Measurements from ENCODE around the gene NR1D2. TPM values are rescaled to one million over a fixed set of nuclear protein-coding genes. Genes with fewer than 3 reads are reported as not detected.

Gene NR1D2
- polyA plus RNA-seq, 2 of the 4 experiments (the other 2 are of a cell fraction) = 7.2 to 18.6 TPM

DNA sequence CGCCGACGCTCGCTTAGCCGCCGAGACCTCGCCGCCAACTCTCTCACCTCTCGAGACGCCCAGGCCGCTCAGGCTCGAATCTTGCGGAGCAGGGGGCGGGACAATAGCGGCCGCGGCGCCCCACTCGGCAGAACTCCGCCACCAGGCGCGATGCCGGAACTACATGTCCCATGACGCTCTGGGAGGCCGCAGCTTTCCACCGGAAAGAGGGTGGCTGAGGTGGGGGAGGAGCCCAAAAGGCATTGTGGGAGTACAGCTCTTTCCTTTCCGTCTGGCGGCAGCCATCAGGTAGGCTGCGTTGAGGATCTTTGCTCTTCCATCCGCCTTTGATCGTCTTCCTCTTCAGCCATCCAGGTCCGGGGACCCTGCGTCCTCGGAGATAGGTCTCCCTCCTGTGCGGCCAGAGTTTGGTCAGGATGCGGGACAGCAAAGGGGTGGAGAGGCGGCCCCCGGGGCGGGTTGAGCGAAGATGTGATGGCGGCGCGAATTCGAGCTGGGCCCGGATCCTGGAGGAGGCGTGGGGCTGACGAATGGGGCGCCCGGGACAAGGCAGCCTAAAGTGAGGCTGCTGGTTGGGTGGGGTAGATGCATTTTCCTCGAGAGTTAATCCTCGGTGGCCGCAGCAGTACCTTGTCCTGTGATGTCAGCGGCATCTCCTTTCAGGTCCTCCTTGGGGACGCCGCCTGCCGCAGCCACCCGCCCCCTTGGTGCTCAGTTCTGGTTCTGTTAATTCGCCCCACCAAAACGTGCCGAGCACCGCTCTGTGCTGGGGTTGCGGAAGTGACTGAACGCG, 28.0 kb upstream of the NR1D2 start, which contains the start of the genes NKIRAS1 and RPL15:
Gene NKIRAS1 (minus strand): TSS at position 105 of the 793 bp plus-strand sequence. CDS start 6,086 bp downstream, outside the sequence.
Gene RPL15 (plus strand): TSS at position 247 of the 793 bp plus-strand sequence. CDS start 728 bp downstream, outside the sequence.
- no peaks in the 10 kb centered on the region for H3K9me3 ChIP-seq
- CTCF ChIA-PET = interaction anchor here (1.4 to 3.2 kb wide), 2 partner anchors 28 to 41 kb away, joined by 3 to 7 read pairs; no protein-coding TSS in a partner anchor
- POLR2A ChIA-PET = interaction anchor here (0.6 to 2.2 kb wide), 50 partner anchors 8 to 727 kb away, joined by 3 to 51 read pairs (median 4); no protein-coding TSS in a partner anchor
- WGBS (ENCODE audit: missing lambda C conversion rate) = 3% methylated on average over 36 of the region's 64 CpGs
- peak; percentile 94 to 97 for DNase-seq (ENCODE audit: low read depth in 1 of 2, low spot score in 1 of 2)
- no peak for FAIRE-seq
- ATAC-seq = peak; percentile 94 to 95
- H3K27ac ChIP-seq = peak within 1 kb of the TSS; percentile 97 to 99
- peaks cover 46% of the 10 kb centered on the region for H3K4me1 ChIP-seq
- H3K4me2 ChIP-seq = peak within 1 kb of the TSS; percentile 98
- peak within 1 kb of the TSS; percentile 91 for H3K4me3 ChIP-seq
- TF ChIP-seq SMC3 (IDR thresholded peaks at IDR 0.05) (peak; percentile 19; the same call in 2 of the 3 replicates), NR3C1 (IDR thresholded peaks at IDR 0.05) (no peak), ZNF302 (CRISPR knock-in tag; IDR thresholded peaks at IDR 0.05) (no peak), KDM1A (IDR thresholded peaks at IDR 0.05; ENCODE audit: low read depth) (no peak), CHD4 (IDR thresholded peaks at IDR 0.05; ENCODE audit: borderline replicate concordance) (no peak), NPAS2 (CRISPR knock-in tag; IDR thresholded peaks at IDR 0.05; ENCODE audit: borderline replicate concordance) (no peak), TFCP2L1 (CRISPR knock-in tag; IDR thresholded peaks at IDR 0.05) (peak; percentile 49; the same call in 1 of the 2 replicates), TP53 (CRISPR knock-in tag; IDR thresholded peaks at IDR 0.05) (peak; percentile 19; the same call in 1 of the 2 replicates), FOSB (CRISPR knock-in tag; IDR thresholded peaks at IDR 0.05) (peak; percentile 67; the same call in 1 of the 2 replicates), NFE2L2 (conservative IDR thresholded peaks at IDR 0.05; ENCODE audit: low read length) (no peak), RNF2 (IDR thresholded peaks at IDR 0.05; ENCODE audit: borderline replicate concordance, low read depth) (no peak), BHLHE40 (IDR thresholded peaks at IDR 0.05; ENCODE audit: low read depth, low read length) (no peak), HOXB5 (CRISPR knock-in tag; IDR thresholded peaks at IDR 0.05) (0 out of 2 replicates have a peak, but pooled peaks have one; percentile 48), MAZ (IDR thresholded peaks at IDR 0.05; ENCODE audit: borderline replicate concordance, low read depth, low read length) (no peak), HEYL (CRISPR knock-in tag; IDR thresholded peaks at IDR 0.05) (no peak), RARB (CRISPR knock-in tag; IDR thresholded peaks at IDR 0.05) (no peak), EP300 (IDR thresholded peaks at IDR 0.05) (no peak; a peak in 1 of 5 replicates), CHD2 (IDR thresholded peaks at IDR 0.05; ENCODE audit: low read length, partially characterized antibody) (peak; percentile 75), POLR2A (IDR thresholded peaks at IDR 0.05; ENCODE audit: low read length) (peak; percentile 99), ZSCAN20 (CRISPR knock-in tag; IDR thresholded peaks at IDR 0.05) (no peak), MYC (IDR thresholded peaks at IDR 0.05; ENCODE audit: borderline replicate concordance, low read length) (peak; percentile 79), KDM5A (IDR thresholded peaks at IDR 0.05) (no peak), JUN (IDR thresholded peaks at IDR 0.05) (peak; percentile 92 to 99), EHF (CRISPR knock-in tag; IDR thresholded peaks at IDR 0.05) (0 out of 2 replicates have a peak, but pooled peaks have one; percentile 46), POLR2AphosphoS2 (conservative IDR thresholded peaks at IDR 0.05; ENCODE audit: low read length) (no peak), JUNB (IDR thresholded peaks at IDR 0.05) (no peak), CEBPB (IDR thresholded peaks at IDR 0.05) (no peak), ZC3H11A (IDR thresholded peaks at IDR 0.05) (no peak), FOXS1 (CRISPR knock-in tag; IDR thresholded peaks at IDR 0.05) (peak; percentile 57; the same call in 1 of the 2 replicates), SREBF2 (IDR thresholded peaks at IDR 0.05) (no peak), RAD21 (conservative IDR thresholded peaks at IDR 0.05 in 1 of 2, IDR thresholded peaks at IDR 0.05 in 1 of 2) (peak in 1 of 2 experiments; percentile 5; a peak in 1 of 5 replicates), RFX5 (IDR thresholded peaks at IDR 0.05) (no peak), CBX2 (IDR thresholded peaks at IDR 0.05; ENCODE audit: borderline replicate concordance, low read depth) (no peak)
- TF ChIP-seq, protein P1, sequence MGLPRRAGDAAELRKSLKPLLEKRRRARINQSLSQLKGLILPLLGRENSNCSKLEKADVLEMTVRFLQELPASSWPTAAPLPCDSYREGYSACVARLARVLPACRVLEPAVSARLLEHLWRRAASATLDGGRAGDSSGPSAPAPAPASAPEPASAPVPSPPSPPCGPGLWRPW (IDR thresholded peaks at IDR 0.05) = no peak
- TF ChIP-seq, protein P2, sequence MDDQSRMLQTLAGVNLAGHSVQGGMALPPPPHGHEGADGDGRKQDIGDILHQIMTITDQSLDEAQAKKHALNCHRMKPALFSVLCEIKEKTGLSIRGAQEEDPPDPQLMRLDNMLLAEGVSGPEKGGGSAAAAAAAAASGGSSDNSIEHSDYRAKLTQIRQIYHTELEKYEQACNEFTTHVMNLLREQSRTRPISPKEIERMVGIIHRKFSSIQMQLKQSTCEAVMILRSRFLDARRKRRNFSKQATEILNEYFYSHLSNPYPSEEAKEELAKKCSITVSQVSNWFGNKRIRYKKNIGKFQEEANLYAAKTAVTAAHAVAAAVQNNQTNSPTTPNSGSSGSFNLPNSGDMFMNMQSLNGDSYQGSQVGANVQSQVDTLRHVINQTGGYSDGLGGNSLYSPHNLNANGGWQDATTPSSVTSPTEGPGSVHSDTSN (IDR thresholded peaks at IDR 0.05) = 0 out of 2 replicates have a peak, but pooled peaks have one; percentile 43
- TF ChIP-seq, protein P3, sequence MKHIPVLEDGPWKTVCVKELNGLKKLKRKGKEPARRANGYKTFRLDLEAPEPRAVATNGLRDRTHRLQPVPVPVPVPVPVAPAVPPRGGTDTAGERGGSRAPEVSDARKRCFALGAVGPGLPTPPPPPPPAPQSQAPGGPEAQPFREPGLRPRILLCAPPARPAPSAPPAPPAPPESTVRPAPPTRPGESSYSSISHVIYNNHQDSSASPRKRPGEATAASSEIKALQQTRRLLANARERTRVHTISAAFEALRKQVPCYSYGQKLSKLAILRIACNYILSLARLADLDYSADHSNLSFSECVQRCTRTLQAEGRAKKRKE (CRISPR knock-in tag; IDR thresholded peaks at IDR 0.05; ENCODE audit: low read depth) = no peak
- TF ChIP-seq, protein P4, sequence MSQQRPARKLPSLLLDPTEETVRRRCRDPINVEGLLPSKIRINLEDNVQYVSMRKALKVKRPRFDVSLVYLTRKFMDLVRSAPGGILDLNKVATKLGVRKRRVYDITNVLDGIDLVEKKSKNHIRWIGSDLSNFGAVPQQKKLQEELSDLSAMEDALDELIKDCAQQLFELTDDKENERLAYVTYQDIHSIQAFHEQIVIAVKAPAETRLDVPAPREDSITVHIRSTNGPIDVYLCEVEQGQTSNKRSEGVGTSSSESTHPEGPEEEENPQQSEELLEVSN (IDR thresholded peaks at IDR 0.05; ENCODE audit: borderline replicate concordance, low read depth) = peak; percentile 82
- TF ChIP-seq, protein P5, sequence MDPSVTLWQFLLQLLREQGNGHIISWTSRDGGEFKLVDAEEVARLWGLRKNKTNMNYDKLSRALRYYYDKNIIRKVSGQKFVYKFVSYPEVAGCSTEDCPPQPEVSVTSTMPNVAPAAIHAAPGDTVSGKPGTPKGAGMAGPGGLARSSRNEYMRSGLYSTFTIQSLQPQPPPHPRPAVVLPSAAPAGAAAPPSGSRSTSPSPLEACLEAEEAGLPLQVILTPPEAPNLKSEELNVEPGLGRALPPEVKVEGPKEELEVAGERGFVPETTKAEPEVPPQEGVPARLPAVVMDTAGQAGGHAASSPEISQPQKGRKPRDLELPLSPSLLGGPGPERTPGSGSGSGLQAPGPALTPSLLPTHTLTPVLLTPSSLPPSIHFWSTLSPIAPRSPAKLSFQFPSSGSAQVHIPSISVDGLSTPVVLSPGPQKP (IDR thresholded peaks at IDR 0.05; ENCODE audit: low read depth, low read length) = no peak

Measured in A549 (cell line).